DMS114 treated with DMSO at 0.1 percent for 48 hours (cell line): Measurements from ENCODE around the gene STYXL1.

Source experiments
- DNase-seq: peaks from one replicate; lab custom pipeline; 2025; ENCODE audit not compliant: unreplicated experiment; lab: John Stamatoyannopoulos, UW

The STYXL1 gene

DNA sequence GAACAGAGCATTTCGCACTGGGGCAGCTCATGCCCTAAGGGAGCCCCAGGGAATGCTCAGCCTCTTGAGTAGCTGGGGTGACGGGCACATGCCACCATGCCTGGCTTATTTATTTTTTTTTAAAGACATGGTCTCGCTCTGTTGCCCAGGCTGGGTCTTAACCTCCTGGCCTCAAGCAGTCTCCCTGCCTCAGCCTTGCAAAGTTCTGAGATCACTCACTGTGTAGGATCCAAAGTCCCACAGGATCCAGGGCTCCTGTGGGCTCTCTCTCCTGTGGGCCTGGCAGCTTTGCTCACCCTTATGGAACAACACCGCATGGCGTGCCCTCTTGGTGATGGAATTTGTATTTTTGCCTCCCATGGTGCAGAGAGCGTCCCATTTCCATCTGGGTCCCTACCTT is 87.4 kb downstream of the STYXL1 start:
- DNase-seq = no peak

DNA sequence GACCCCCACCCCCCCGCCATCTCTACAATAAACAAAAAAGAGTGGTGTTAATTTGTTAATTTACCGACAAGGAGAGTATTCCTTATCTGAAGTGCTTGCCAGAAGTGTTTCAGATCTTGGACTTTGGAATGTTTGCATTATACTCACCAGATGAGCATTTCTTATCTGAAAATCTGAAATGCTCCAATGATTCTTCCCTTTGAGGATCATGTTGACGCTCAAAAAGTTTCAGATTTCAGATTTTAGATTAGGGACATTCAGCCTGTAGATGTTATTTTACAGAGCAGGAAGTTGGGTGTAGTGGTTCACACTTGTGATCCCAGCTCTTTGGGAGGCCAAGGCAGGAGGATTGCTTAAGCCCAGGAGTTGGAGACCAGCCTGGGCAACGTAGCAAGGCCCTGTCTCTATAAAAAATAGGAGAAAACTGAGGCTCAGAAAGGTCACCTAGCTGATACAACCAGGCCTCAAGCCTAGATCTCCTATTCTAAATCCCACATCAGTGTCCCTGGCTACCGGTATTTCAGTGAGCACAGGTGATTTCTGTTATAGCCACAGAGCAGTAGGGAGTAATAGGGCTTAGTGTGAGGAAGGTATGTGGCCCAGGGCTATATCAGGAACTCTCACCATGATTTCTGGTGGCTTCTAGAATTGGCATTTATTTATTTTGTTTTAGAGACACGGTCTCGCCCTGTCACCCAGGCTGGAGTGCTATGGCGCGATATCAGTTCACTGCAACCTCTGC is 88.8 kb downstream of the STYXL1 start:
- DNase-seq = no peak

GRCh38 chr7:75957021-75957736 is 90.6 kb downstream of the STYXL1 start:
- DNase-seq = no peak

DNA sequence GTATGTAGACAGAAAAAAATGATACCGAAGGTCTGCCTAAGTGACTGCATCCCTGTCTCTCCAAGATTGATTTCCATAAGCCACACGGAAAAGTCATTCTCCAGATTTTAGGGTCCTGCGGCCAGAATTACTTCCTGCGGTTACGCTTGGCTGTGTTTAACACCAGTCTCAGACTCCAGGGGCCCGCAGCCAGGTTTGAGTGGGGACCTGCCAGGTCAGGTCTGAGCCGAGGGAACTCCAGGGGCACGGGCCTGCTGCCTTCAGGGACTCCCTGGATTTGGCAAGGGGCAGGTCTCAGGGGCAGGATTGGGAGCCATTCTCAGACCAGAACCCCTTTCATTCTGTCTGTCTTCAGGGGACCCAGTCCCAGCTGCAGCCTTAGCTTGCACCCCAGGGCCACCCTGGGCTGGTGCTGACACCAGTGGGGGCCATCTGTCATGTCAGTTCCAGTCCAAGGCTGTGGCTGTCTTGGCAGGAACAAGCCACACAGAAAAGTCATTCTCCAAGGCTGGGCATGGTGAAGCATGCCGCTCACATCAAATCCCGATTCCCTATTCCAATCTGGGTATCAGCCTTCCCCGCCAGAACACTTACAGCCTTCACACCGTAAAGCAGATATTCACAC is 92.4 kb downstream of the STYXL1 start:
- no peak for DNase-seq

DNA sequence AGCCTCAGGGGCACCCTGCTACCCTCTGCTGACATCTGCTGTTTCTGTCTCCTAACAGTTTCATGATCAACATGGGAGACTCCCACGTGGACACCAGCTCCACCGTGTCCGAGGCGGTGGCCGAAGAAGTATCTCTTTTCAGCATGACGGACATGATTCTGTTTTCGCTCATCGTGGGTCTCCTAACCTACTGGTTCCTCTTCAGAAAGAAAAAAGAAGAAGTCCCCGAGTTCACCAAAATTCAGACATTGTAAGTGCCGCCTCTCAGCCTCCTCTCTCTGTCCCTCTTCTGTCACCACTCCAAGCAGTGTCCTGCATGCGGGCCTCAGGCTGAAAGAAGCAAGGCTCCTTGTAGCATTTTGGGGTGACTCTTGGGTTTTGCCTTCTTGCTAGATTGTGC is 93.9 kb downstream of the STYXL1 start:
- DNase-seq = no peak

GRCh38 chr7:75953431-75953830 is 94.4 kb downstream of the STYXL1 start:
- no peak for DNase-seq

DNA sequence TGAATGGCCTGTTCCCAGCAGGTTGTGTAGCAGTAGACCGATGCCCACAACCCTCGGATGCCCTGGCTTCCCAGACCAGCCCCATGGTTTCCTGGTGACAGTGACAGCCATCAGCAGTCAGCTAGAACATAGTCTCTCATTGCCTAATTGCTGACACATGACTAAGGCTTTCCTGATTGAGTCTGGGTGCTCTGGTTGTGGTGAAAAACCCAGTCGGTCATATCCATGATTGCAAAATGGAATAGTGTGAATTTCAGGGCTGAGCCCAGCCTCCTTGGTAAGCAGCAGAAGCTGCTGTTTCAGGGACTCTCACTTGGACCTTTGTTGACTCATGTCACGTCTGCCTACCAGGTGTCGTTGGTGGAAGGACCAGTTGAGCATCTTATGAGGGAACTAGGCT is 96.3 kb downstream of the STYXL1 start:
- DNase-seq = no peak

- DNase-seq = no peak
These were observed 97.6 kb downstream of the STYXL1 start for GRCh38 chr7:75950111-75950681.

DNA sequence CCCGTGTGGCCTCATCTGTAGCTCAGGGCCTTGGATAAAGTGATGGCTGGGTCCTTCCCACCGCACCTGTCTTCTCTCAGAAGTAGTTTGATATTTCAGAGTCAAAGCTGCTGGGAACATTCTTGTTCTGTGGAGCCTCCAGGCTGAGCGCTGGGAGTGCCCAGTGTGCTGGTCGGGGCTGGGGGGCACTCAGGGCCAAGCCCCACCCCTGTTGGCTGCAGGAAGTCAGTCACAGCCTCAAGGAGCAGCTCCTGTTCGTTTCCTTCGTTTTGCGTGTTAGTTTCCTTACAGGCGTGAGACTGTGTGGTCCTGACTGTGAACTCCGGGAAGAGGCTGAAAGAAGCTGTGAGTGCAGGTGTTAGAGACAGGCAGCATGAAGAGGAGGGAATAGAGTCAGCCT is 99.6 kb downstream of the STYXL1 start:
- no peak for DNase-seq
